ENCODE data around the gene VAMP5.

VAMP5 gene

DNA sequence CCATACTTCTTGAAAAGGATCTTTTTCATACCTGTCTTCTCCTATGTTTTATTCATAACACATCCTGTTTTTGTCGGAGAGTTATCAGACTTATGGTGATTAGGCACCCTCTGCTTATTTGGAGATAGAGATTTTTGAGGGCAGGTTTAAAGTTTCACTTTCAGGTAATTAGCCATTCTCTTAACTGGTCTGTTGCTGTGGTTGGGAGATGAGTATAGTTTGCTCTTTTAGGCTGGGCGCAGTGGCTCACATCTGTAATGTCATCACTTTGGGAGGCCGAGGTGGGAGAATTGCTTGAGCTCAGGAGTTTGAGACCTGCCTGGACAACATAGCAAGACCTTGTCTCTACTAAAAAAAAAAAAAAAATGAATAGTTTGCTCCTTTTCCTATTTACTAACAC is 58.5 kb downstream of the VAMP5 start:
- no peak for DNase-seq

Data from effector CD8-positive, alpha-beta T cell (primary cell).